ENCODE results near the gene OR4S2. TPM values are rescaled to one million over a fixed set of nuclear protein-coding genes. Genes with fewer than 3 reads are reported as not detected.

OR4S2 gene, protein sequence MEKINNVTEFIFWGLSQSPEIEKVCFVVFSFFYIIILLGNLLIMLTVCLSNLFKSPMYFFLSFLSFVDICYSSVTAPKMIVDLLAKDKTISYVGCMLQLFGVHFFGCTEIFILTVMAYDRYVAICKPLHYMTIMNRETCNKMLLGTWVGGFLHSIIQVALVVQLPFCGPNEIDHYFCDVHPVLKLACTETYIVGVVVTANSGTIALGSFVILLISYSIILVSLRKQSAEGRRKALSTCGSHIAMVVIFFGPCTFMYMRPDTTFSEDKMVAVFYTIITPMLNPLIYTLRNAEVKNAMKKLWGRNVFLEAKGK
- not detected for total RNA-seq

DNA sequence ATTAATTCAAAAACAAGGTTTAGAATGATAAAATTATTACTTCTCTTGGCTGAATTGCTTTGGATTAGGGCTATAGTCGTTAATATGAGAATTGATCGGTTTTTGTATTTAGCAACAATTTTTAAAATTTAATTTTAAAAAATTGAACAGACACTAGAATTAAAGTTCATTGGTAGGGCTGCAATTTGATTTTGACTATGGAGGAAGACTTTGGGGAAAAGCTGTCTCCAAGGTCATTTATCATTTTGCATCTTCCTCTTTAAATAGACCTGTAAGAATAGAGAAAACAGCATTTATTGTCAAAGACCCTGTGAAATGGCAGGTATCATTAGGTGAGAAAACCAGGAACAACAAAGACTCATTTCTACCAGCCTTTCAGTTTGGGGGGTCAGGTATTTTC is at the start of gene OR4S2:
TSS of gene OR4S2 (plus strand) at position 301 of the 400 bp plus-strand sequence. CDS start 2,577 bp downstream, outside the sequence.
- ATAC-seq (no peak), DNase-seq (ENCODE audit: low spot score) (no peak)
- H3K4me3 Mint-ChIP-seq: no peak within 1 kb of the TSS
- no peak within 1 kb of the TSS for H3K27ac Mint-ChIP-seq
- no peaks in the 10 kb centered on the region for H3K4me1 Mint-ChIP-seq (ENCODE audit: low read depth in 2 of 2)
- H3K27me3 Mint-ChIP-seq: no peaks in the 10 kb centered on the region
- H3K36me3 Mint-ChIP-seq: no peaks in the 10 kb centered on the region
- H3K9me3 Mint-ChIP-seq: no peaks in the 10 kb centered on the region

DNA sequence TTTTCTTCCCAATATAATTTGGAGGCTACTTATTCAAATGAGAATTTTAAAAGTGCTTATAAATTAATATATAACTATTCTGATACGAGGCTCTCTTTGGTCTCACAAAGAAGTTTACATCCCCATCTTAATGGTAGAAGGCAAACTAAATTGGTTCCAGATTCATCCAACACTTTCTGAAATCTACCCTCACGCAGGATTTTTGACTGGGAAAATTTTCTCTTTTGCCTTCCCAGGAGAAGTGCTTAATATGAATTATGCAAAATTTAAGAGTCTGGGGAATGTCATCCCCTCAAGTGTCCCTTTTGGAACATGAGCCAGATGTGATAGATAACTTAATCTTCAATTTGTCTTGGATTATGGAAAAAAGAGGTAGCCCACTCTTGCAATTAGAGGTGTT is 40.6 kb upstream of the OR4S2 start, which contains the start of gene OR4C11:
TSS of gene OR4C11 (minus strand) at position 101 of the 400 bp plus-strand sequence. CDS start 3,272 bp downstream, outside the sequence.
- ATAC-seq (no peak), DNase-seq (ENCODE audit: low spot score) (no peak)
- Mint-ChIP-seq H3K4me3 (no peak within 1 kb of the TSS), H3K4me1 (ENCODE audit: low read depth in 2 of 2) (no peaks in the 10 kb centered on the region), H3K36me3 (no peaks in the 10 kb centered on the region), H3K27me3 (no peaks in the 10 kb centered on the region), H3K27ac (no peak within 1 kb of the TSS), H3K9me3 (peaks cover 4% of the 10 kb centered on the region)

DNA sequence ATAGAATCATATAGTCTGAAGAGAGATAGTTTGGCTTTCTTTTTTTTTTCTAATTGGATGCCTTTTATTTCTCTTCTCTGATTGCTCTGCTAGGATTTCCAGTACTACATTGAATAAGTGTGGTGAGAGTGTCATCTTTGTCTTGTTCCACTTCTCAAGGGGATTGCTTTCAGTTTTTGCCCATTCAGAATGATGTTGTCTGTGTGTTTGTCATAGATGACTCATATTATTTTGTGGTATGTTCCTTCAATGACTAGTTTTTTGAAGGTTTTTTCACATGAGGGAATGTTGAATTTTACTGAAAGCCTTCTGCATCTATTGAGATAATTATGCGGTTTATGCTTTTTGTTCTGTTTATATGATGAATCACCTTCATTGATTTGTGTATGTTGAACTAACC is 23.6 kb upstream of the OR4S2 start:
- Mint-ChIP-seq H3K27ac (no peak overlapping the region), H3K4me1 (ENCODE audit: low read depth in 2 of 2) (no peaks in the 10 kb centered on the region), H3K27me3 (no peaks in the 10 kb centered on the region), H3K36me3 (peaks cover 20% of the 10 kb centered on the region), H3K9me3 (peaks cover 21% of the 10 kb centered on the region), H3K4me3 (no peak overlapping the region)
- no peak for DNase-seq (ENCODE audit: low spot score)
- ATAC-seq: no peak

DNA sequence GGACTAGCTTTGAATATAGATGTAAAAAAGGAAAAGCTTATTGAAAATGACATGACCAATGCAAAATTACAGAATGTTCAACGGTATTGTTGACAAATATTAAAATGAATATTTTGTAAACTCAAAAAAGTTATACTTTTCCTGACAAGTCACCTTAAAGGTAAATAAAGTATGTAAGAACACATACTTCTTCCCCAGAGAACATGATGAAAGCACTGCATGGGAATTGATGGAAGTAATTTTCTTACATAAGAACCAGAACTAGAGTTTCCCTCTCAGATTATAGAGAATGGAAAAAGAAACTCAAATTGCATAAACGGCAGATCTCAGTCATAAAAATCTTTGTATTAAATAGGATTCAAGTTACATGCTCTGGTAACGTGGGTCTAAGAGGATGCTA is 13.3 kb upstream of the OR4S2 start, which contains the start of gene OR4P4:
TSS of gene OR4P4 (plus strand) at position 301 of the 400 bp plus-strand sequence.
- no peak within 1 kb of the TSS for H3K4me3 Mint-ChIP-seq
- no peaks in the 10 kb centered on the region for H3K27me3 Mint-ChIP-seq
- no peak for ATAC-seq
- H3K9me3 Mint-ChIP-seq: peaks cover 6% of the 10 kb centered on the region
- no peak for DNase-seq (ENCODE audit: low spot score)
- no peaks in the 10 kb centered on the region for H3K4me1 Mint-ChIP-seq (ENCODE audit: low read depth in 2 of 2)
- H3K27ac Mint-ChIP-seq: no peak within 1 kb of the TSS
- peaks cover 15% of the 10 kb centered on the region for H3K36me3 Mint-ChIP-seq

DNA sequence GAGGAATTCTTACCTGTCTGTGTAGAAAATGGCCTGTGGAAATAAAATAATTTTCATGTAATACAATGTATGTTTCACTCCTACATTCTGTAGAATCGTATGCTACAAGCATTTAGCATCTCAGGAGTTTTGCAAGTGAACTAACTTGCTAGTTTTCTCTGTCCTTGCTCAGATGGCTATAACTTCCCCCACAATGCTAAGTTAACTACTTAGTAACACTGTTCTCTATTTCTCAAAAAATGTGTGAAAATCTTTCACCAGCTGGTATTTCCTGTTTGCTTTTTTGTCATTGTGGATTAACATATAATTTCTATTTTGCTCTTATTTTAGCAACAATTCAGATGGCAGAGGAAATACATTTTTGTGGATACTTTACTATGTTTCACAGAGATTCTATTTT is 4.4 kb downstream of the OR4S2 start:
- ATAC-seq: no peak
- no peaks in the 10 kb centered on the region for H3K4me1 Mint-ChIP-seq (ENCODE audit: low read depth in 2 of 2)
- H3K9me3 Mint-ChIP-seq: no peaks in the 10 kb centered on the region

DNA sequence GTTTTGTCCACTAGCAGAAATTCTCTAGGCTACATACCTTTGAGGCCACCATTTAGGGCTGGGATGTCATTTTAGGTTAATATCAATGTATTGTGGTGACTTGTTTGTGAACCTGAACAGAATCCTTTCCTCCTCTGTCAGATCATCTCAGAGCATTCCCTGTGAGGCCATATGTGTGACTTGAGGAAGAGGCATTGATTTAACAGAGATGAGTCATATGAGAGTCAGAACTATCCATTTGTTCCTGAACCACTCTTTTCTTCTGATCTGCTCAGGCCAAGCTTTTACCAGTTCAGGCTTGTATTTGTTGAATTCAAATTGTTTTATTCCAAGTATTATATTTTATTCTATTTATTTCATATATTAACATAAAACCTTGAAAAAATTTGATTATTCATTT is 7.0 kb downstream of the OR4S2 start:
- no peaks in the 10 kb centered on the region for H3K4me1 Mint-ChIP-seq (ENCODE audit: low read depth in 2 of 2)
- ATAC-seq (no peak), DNase-seq (ENCODE audit: low spot score) (no peak)
- H3K27me3 Mint-ChIP-seq: no peaks in the 10 kb centered on the region
- no peak overlapping the region for H3K4me3 Mint-ChIP-seq
- H3K36me3 Mint-ChIP-seq: peaks cover 9% of the 10 kb centered on the region
- H3K9me3 Mint-ChIP-seq: peaks cover 6% of the 10 kb centered on the region
- H3K27ac Mint-ChIP-seq: no peak overlapping the region

More for the DNA sequence above, 4.4 kb downstream of the OR4S2 start:
- Mint-ChIP-seq H3K4me3 (no peak overlapping the region), H3K27me3 (no peaks in the 10 kb centered on the region), H3K27ac (no peak overlapping the region), H3K36me3 (peaks cover under 1% of the 10 kb centered on the region)
- no peak for DNase-seq (ENCODE audit: low spot score)

DNA sequence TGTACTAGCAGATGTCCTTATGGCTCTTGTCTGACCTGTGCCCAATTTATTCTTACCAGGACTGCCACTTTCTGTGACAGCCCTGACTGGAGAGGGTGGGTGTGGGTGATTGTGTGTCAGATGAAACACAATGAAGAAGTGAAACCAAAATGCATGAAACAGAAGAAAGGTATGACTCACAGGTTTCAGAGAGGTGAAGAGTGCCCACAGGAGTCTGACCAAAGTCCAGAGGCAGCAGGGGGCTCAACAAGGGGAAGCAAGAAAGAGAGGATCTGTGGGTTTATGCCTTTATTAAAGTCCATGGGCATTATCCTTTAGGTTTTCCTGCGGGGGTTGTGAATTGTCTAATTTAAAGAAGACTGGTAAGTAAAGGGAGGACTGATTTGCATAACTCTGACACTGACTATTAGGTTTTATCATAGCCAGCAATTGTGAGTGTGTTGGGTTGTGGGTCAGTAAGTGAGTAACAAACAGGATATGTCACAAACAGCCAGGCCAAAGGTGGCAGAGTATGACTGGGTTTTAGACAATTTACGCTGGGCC is 10.0 kb downstream of the OR4S2 start:
- Mint-ChIP-seq H3K27ac (no peak overlapping the region), H3K4me3 (no peak overlapping the region), H3K36me3 (peaks cover 9% of the 10 kb centered on the region), H3K4me1 (ENCODE audit: low read depth in 2 of 2) (no peaks in the 10 kb centered on the region), H3K9me3 (peaks cover 7% of the 10 kb centered on the region), H3K27me3 (no peaks in the 10 kb centered on the region)
- DNase-seq (ENCODE audit: low spot score) (no peak), ATAC-seq (no peak)

DNA sequence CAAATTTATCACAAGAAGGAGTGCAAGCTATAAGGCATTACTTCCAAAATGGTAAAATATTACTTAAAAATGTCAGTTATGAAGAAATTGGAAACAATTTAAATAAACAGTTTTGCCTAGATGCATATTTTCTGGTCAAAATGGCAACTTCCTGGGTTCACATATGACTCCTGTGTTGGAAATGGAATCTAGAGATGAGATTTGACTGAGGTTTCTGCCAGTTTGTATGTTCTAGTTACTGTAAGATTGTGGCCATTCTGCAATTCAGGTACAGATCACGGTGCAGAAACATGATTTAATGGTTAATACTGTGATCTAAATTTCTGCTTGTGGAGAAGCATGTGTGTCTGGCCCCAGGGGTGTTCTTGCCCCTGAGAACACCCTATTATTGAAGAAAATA is 10.5 kb downstream of the OR4S2 start:
- no peak overlapping the region for H3K4me3 Mint-ChIP-seq
- DNase-seq (ENCODE audit: low spot score) (no peak), ATAC-seq (no peak)
- peaks cover 7% of the 10 kb centered on the region for H3K9me3 Mint-ChIP-seq
- no peaks in the 10 kb centered on the region for H3K27me3 Mint-ChIP-seq
- peaks cover 9% of the 10 kb centered on the region for H3K36me3 Mint-ChIP-seq
- H3K27ac Mint-ChIP-seq: no peak overlapping the region
- no peaks in the 10 kb centered on the region for H3K4me1 Mint-ChIP-seq (ENCODE audit: low read depth in 2 of 2)

DNA sequence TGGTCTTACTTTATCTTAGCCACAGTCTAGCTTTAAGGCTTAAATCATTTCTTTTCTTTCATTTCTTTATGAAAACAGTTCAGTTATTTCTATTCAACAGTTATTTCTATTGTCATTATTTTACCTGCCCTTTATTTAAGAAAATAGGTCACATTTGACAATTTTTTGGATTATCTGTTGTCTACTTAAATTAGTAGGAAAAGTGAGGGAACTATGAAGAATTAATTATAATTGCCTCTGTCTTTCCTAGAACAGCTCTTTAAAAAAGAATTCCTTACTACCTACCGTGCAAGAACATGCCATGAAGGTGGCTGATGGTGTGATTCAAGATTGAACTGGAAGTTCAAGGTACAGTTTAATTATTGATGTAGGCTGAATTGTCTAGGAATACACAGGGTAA is 13.8 kb downstream of the OR4S2 start, which contains the start of gene OR4C6:
TSS of gene OR4C6 (plus strand) at position 301 of the 400 bp plus-strand sequence. CDS start 2,966 bp downstream, outside the sequence.
- Mint-ChIP-seq H3K9me3 (peaks cover 11% of the 10 kb centered on the region), H3K36me3 (peaks cover 9% of the 10 kb centered on the region), H3K27ac (no peak within 1 kb of the TSS), H3K4me3 (no peak within 1 kb of the TSS), H3K4me1 (ENCODE audit: low read depth in 2 of 2) (no peaks in the 10 kb centered on the region), H3K27me3 (no peaks in the 10 kb centered on the region)
- ATAC-seq (no peak), DNase-seq (ENCODE audit: low spot score) (no peak)

DNA sequence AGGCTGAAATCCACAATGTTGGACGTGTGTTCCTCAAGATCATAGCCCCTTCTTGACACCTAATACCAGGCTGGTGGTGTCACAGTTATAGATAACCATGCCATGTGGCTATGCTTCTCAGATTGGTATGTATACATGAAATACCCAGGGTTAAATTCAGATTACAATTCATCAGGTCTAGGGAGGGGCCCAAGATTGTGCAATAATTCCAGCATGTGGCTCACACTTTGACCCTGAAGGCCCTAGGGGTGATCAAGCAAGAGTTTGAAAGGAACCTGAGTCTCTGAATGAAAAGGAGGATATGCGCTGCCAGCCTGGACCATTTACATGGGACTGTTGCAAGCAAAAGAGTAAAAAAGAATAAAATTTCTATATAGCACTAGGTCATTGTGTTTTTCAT is 21.2 kb downstream of the OR4S2 start:
- Mint-ChIP-seq H3K27ac (no peak overlapping the region), H3K4me3 (no peak overlapping the region), H3K4me1 (ENCODE audit: low read depth in 2 of 2) (no peaks in the 10 kb centered on the region), H3K27me3 (no peaks in the 10 kb centered on the region), H3K9me3 (peaks cover 4% of the 10 kb centered on the region), H3K36me3 (no peaks in the 10 kb centered on the region)
- DNase-seq (ENCODE audit: low spot score) (no peak), ATAC-seq (no peak)

DNA sequence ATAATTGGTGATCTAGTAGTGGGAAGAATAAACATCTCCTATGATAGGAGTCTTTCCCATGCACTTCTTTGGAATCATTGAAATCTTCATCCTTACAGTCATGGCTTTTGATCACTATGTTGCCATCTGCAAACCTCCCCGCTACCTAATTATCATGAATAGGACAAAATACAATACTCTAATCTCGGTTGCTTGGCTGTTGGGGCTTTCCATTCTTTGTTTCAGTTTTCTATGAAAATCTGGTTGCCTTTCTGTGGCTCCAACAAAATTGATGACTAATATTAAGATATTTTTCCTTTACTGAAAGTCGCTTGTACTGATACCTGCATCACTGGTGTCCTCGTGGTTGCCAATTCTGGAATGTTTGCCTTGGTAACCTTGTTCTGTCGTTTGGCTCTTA is 25.7 kb downstream of the OR4S2 start:
- no peak overlapping the region for H3K4me3 Mint-ChIP-seq
- H3K27ac Mint-ChIP-seq: no peak overlapping the region
- DNase-seq (ENCODE audit: low spot score) (no peak), ATAC-seq (no peak)
- H3K36me3 Mint-ChIP-seq: no peaks in the 10 kb centered on the region
- no peaks in the 10 kb centered on the region for H3K4me1 Mint-ChIP-seq (ENCODE audit: low read depth in 2 of 2)
- H3K9me3 Mint-ChIP-seq: no peaks in the 10 kb centered on the region
- no peaks in the 10 kb centered on the region for H3K27me3 Mint-ChIP-seq

DNA sequence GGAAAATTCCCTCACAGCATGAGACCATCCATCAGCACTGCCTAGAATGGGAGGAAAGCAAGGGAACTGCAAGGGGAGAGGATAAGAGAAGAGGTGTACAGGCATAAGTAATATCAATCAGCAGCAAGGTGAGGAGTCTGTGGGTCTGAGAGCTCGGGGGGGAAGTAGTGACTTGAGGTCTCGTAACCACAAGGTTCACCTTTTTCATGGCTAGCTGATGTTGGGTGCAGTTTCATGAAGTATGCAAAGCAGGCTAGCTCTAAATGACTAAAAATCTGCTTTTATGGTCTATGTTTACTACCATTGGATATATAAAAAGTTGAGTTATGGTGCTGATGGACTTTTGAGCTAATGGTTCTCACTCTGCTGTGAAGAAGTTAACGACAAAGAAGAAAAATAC is 49.7 kb downstream of the OR4S2 start:
- H3K36me3 Mint-ChIP-seq: no peaks in the 10 kb centered on the region
- DNase-seq (ENCODE audit: low spot score) (no peak), ATAC-seq (no peak)
- no peaks in the 10 kb centered on the region for H3K4me1 Mint-ChIP-seq (ENCODE audit: low read depth in 2 of 2)
- no peak overlapping the region for H3K4me3 Mint-ChIP-seq
- no peaks in the 10 kb centered on the region for H3K27me3 Mint-ChIP-seq
- H3K27ac Mint-ChIP-seq: no peak overlapping the region
- H3K9me3 Mint-ChIP-seq: peaks cover 6% of the 10 kb centered on the region

DNA sequence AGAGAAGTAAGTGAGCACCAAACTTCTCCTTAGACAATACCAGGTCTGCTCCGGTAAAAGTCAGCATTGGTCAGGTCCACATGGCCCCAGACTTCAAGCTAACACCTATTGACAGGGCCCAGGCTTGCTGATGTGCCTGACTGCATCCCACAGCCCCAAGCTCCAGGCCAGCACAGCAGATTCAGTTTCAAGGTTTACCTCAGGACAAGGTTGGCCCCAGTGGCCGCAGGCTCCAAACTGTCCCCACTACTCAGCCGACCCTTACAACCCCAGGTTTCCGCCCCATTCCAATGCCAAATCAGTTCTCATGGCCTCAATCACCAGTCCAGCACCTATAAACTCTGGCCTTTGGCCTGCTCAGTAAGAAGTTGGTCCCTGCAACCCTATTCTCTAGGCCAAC is 53.3 kb downstream of the OR4S2 start:
- Mint-ChIP-seq H3K4me1 (ENCODE audit: low read depth in 2 of 2) (no peaks in the 10 kb centered on the region), H3K9me3 (peaks cover 19% of the 10 kb centered on the region), H3K27me3 (no peaks in the 10 kb centered on the region), H3K36me3 (peaks cover 4% of the 10 kb centered on the region), H3K4me3 (no peak overlapping the region), H3K27ac (no peak overlapping the region)
- ATAC-seq (peak in 1 of 2 donors; percentile 27), DNase-seq (ENCODE audit: low spot score) (no peak)
